ENCODE data around the gene FAM161B.
"Not testable (repeated sequence)": the region's sequence is repeated elsewhere in the genome, so short reads cannot be mapped to it uniquely, and the experiment has no call there.

- not testable (repeated sequence) for TF ChIP-seq CTCF (conservative IDR thresholded peaks at IDR 0.05 in 1 of 2, IDR thresholded peaks at IDR 0.05 in 1 of 2; ENCODE audit: extremely low read depth in 1 of 2, insufficient read depth in 1 of 2, low read depth in 1 of 2, low read length in 2 of 2); EZH2 (IDR thresholded peaks at IDR 0.05; ENCODE audit: borderline replicate concordance, low read length)
Observed at GRCh38 chr14:73894180-73894687, 55.7 kb downstream of the FAM161B start.
